HCT116 (cell line): Measurements from ENCODE around the gene KIF13A. TPM values are rescaled to one million over a fixed set of nuclear protein-coding genes. Genes with fewer than 3 reads are reported as not detected.

Experiments
- ATAC-seq: fragments of 200-7000 bp; cut with Tn5 transposase; 2 replicates; pipeline ENCODE4 v1.9.1; 2020; ENCODE audit warnings: mild to moderate bottlenecking, moderate library complexity
- BruUV-seq: library from RNA; stranded (reverse); fragments of 400-500 nt; replicated peaks from 2 replicates; lab custom pipeline; 2021; lab: Mats Ljungman, UMichigan
- CTCF ChIA-PET: fragments of 300-600 bp; sonication (Branson Sonifier 250); formaldehyde crosslinking; loops from one replicate; lab custom pipeline; 2021; ENCODE audit warnings: antibody characterized with exemption; lab: Charles Lee
- POLR2A ChIA-PET: fragments of 300-600, 350-600 bp; sonication (Branson Sonifier 250); formaldehyde crosslinking; loops from one replicate; lab custom pipeline; 2021; ENCODE audit warnings: antibody characterized with exemption; lab: Charles Lee
- RAD21 ChIA-PET, 2 experiments: fragments of 300-600 bp; sonication (Branson Sonifier 250); formaldehyde crosslinking; loops; one replicate each; lab custom pipeline; 2023; ENCODE audit warnings: low total read pairs in 2 of 2; ENCODE audit not compliant: uncharacterized antibody in 2 of 2, unreplicated experiment in 2 of 2, low non-redundant PET in 1 of 2; lab: Charles Lee
- DNase-seq: peaks from one replicate; pipeline ENCODE4 v3.0.0-alpha.2; 2010; ENCODE audit warnings: low read depth, low spot score
- H2AFZ ChIP-seq: fragments of 200-600 bp; shearing (Covaris generic), sonication (generic); 2 replicates; pipeline ENCODE4 v1.6.1; 2017; ENCODE audit warnings: low read depth, mixed run types, mixed read lengths, antibody characterized with exemption, low read length; ENCODE audit not compliant: poor library complexity, severe bottlenecking
- H3K27ac ChIP-seq: 2 replicates; pipeline ENCODE4 v1.5.1; 2012; ENCODE audit warnings: low read depth, low read length
- H3K27me3 ChIP-seq: fragments of 200-600 bp; sonication (generic); 2 replicates; pipeline ENCODE4 v1.6.1; 2016; ENCODE audit warnings: mixed run types, low read length, mixed read lengths; ENCODE audit not compliant: insufficient read depth
- H3K36me3 ChIP-seq, 2 experiments: fragments of 200-500 bp in 1 of 2; fragments of 200-600 bp in 1 of 2; sonication (Bioruptor generic) in 1 of 2; sonication (generic) in 1 of 2; 2 replicates each; pipeline versions ENCODE4 v1.5.1 to v1.6.1; 2014 to 2016; ENCODE audit warnings: low read length in 2 of 2, inconsistent platforms in 1 of 2, mixed read lengths in 1 of 2, mixed run types in 1 of 2; ENCODE audit not compliant: insufficient read depth in 2 of 2, control insufficient read depth in 1 of 2
- H3K4me1 ChIP-seq, 2 experiments: fragments of 200-600 bp in 1 of 2; sonication (generic) in 1 of 2; 2 replicates each; pipeline versions ENCODE4 v1.5.1 to v1.6.1; 2012 to 2017; ENCODE audit warnings: low read length in 2 of 2, inconsistent platforms in 1 of 2, mild to moderate bottlenecking in 1 of 2, mixed read lengths in 1 of 2, mixed run types in 1 of 2, moderate library complexity in 1 of 2; ENCODE audit not compliant: insufficient read depth in 2 of 2, control insufficient read depth in 1 of 2
- H3K4me2 ChIP-seq: fragments of 200-600 bp; sonication (generic); 2 replicates; pipeline ENCODE4 v1.6.1; 2017; ENCODE audit warnings: mixed run types, low read length, mixed read lengths
- H3K4me3 ChIP-seq, 2 experiments: fragments of 200-600 bp in 1 of 2; sonication (generic) in 1 of 2; replicated peaks in 1 of 2; 2 replicates each; pipeline ENCODE4 v1.5.1; 2011 to 2016; ENCODE audit warnings: low read length in 2 of 2, control low read depth in 1 of 2, low read depth in 1 of 2, mild to moderate bottlenecking in 1 of 2, mixed read lengths in 1 of 2, mixed run types in 1 of 2
- H3K79me2 ChIP-seq: fragments of 200-600 bp; sonication (generic); 2 replicates; pipeline ENCODE4 v1.6.1; 2017; ENCODE audit warnings: mild to moderate bottlenecking, mixed run types, low read length, moderate library complexity, mixed read lengths; ENCODE audit not compliant: insufficient read depth
- H3K9ac ChIP-seq: fragments of 200-600 bp; sonication (generic); 2 replicates; pipeline ENCODE4 v1.6.1; 2016; ENCODE audit warnings: low read length, mixed read lengths
- H3K9me2 ChIP-seq: fragments of 200-600 bp; sonication (generic), shearing (Covaris generic); 2 replicates; pipeline ENCODE4 v1.6.1; 2017; ENCODE audit warnings: mixed run types, mild to moderate bottlenecking, moderate library complexity; ENCODE audit not compliant: insufficient read depth
- H3K9me3 ChIP-seq, 2 experiments: fragments of 200-500 bp in 1 of 2; fragments of 200-600 bp in 1 of 2; sonication (Bioruptor generic) in 1 of 2; sonication (generic) in 1 of 2; 2 replicates each; pipeline ENCODE4 v1.6.1; 2014 to 2017; ENCODE audit warnings: low read length in 2 of 2, mixed read lengths in 2 of 2, inconsistent platforms in 1 of 2, low read depth in 1 of 2, mild to moderate bottlenecking in 1 of 2, mixed run types in 1 of 2, moderate library complexity in 1 of 2; ENCODE audit not compliant: control insufficient read depth in 1 of 2, insufficient read depth in 1 of 2
- H4K20me1 ChIP-seq: fragments of 200-600 bp; sonication (generic), shearing (Covaris generic); 2 replicates; pipeline ENCODE4 v1.6.1; 2017; ENCODE audit warnings: mixed run types, mild to moderate bottlenecking, moderate library complexity; ENCODE audit not compliant: insufficient read depth
- CTCF ChIP-seq, 3 experiments: fragments of 200-600 bp in 1 of 3; sonication (generic) in 1 of 3; IDR thresholded peaks in 2 of 3; conservative IDR thresholded peaks in 1 of 3; 2 replicates each; pipeline ENCODE4 v1.5.1; 2012 to 2017; ENCODE audit warnings: low read depth in 2 of 3, low read length in 2 of 3, antibody characterized with exemption in 1 of 3, borderline replicate concordance in 1 of 3, control low read depth in 1 of 3, mild to moderate bottlenecking in 1 of 3, mixed read lengths in 1 of 3, mixed run types in 1 of 3, moderate library complexity in 1 of 3; ENCODE audit not compliant: insufficient read depth in 1 of 3
- EGR1 ChIP-seq: IDR thresholded peaks from 2 replicates; pipeline ENCODE4 v1.6.1; 2012; ENCODE audit warnings: low read depth
- EZH2 ChIP-seq: fragments of 200-600 bp; sonication (generic); IDR thresholded peaks from 2 replicates; pipeline ENCODE4 v1.6.1; 2017; ENCODE audit warnings: antibody characterized with exemption, mixed run types
- EZH2phosphoT487 ChIP-seq: fragments of 200-600 bp; IDR thresholded peaks from 2 replicates; pipeline ENCODE4 v1.6.1; 2018; ENCODE audit warnings: antibody characterized with exemption, borderline replicate concordance
- FOSL1 ChIP-seq: IDR thresholded peaks from 2 replicates; pipeline ENCODE4 v1.6.1; 2012; ENCODE audit warnings: low read depth
- MAX ChIP-seq: IDR thresholded peaks from 2 replicates; pipeline ENCODE4 v1.6.1; 2012
- RAD21 ChIP-seq: IDR thresholded peaks from 2 replicates; pipeline ENCODE4 v1.6.1; 2012; ENCODE audit warnings: low read depth, mild to moderate bottlenecking
- REST ChIP-seq: IDR thresholded peaks from 2 replicates; pipeline ENCODE4 v1.6.1; 2012; ENCODE audit warnings: low read depth
- SP1 ChIP-seq: IDR thresholded peaks from 2 replicates; pipeline ENCODE4 v1.6.1; 2012; ENCODE audit warnings: low read depth
- SRF ChIP-seq: IDR thresholded peaks from 2 replicates; pipeline ENCODE4 v1.6.1; 2012; ENCODE audit warnings: low read depth
- TCF7L2 ChIP-seq: IDR thresholded peaks from 2 replicates; pipeline ENCODE4 v1.7.0; 2011; ENCODE audit warnings: borderline replicate concordance, inconsistent platforms; ENCODE audit not compliant: insufficient read depth, insufficient read length; ENCODE audit errors: extremely low read depth
- ZFX ChIP-seq: fragments of 450-650 bp; IDR thresholded peaks from 2 replicates; pipeline ENCODE4 v1.6.1; 2017
- ZNF274 ChIP-seq: fragments of 200-500 bp; sonication (Bioruptor generic); IDR thresholded peaks from 2 replicates; pipeline ENCODE4 v1.6.1; 2014; ENCODE audit warnings: mild to moderate bottlenecking, low read depth, low read length, inconsistent platforms
- intact Hi-C: fragments of 100-400 bp; cut with micrococcal nuclease; formaldehyde crosslinking; loops from 2 replicates; pipeline ENCODE4 v1.10.0; 2022
- total RNA-seq: library from RNA; stranded (reverse); gene quantifications from one replicate; pipeline ENCODE4 v1.2.1, GENCODE V29; 2021; ENCODE audit not compliant: unreplicated experiment

The KIF13A gene
- total RNA-seq, 1 experiment from 2014 or later, result 23.1 TPM

GRCh38 chr6:17901493-17901892 is 85.9 kb downstream of the KIF13A start:
- BruUV-seq, result no TSS peak
- POLR2A ChIA-PET, result no interaction called here
- no peak overlapping the region for H3K4me3 ChIP-seq
- H4K20me1 ChIP-seq, result no peaks in the 10 kb centered on the region
- H3K9me2 ChIP-seq, result no peaks in the 10 kb centered on the region
- no peaks in the 10 kb centered on the region for H3K27me3 ChIP-seq
- no peaks in the 10 kb centered on the region for H3K9me3 ChIP-seq
- CTCF ChIA-PET, result no interaction called here
- intact Hi-C loops, result no loop called here
- DNase-seq (no peak), ATAC-seq (no peak)
- no peaks in the 10 kb centered on the region for H3K79me2 ChIP-seq
- H3K27ac ChIP-seq, result no peak overlapping the region
- TF ChIP-seq SRF, result no peak
- TF ChIP-seq ZNF274, result no peak
- no peak for TF ChIP-seq TCF7L2
- TF ChIP-seq FOSL1, result no peak
- no peak for TF ChIP-seq EGR1
- H3K9ac ChIP-seq, result no peak overlapping the region
- H2AFZ ChIP-seq, result no peak overlapping the region
- RAD21 ChIA-PET, result no interaction called here
- no peak overlapping the region for H3K4me2 ChIP-seq
- no peaks in the 10 kb centered on the region; a peak in 1 of 4 replicates for H3K36me3 ChIP-seq
- H3K4me1 ChIP-seq, result peaks cover 0 to 6% of the 10 kb centered on the region in 2 experiments; a peak in 1 of 4 replicates

- ChIA-PET RAD21 (no interaction called here), CTCF (no interaction called here)
- TF ChIP-seq ZFX, result no peak
- no peak for TF ChIP-seq EZH2phosphoT487
- no peak for TF ChIP-seq SRF
- TF ChIP-seq SP1, result no peak
- TF ChIP-seq EZH2, result no peak
- no peak for TF ChIP-seq FOSL1
- no peak for TF ChIP-seq CTCF (IDR thresholded peaks at IDR 0.05 in 2 of 3, conservative IDR thresholded peaks at IDR 0.05 in 1 of 3; ENCODE audit: borderline replicate concordance in 1 of 3, insufficient read depth in 1 of 3, low read depth in 2 of 3, low read length in 2 of 3)
- no peak for TF ChIP-seq MAX
- no peak for TF ChIP-seq RAD21
- TF ChIP-seq REST, result no peak
- no peak for TF ChIP-seq ZNF274
Observed at GRCh38 chr6:17900011-17900410, 87.4 kb downstream of the KIF13A start.

More at GRCh38 chr6:17900011-17900410, 87.4 kb downstream of the KIF13A start:
- BruUV-seq, result no TSS peak
- no peaks in the 10 kb centered on the region for H3K27me3 ChIP-seq
- no peaks in the 10 kb centered on the region; a peak in 1 of 4 replicates for H3K36me3 ChIP-seq
- H3K79me2 ChIP-seq, result no peaks in the 10 kb centered on the region
- H4K20me1 ChIP-seq, result no peaks in the 10 kb centered on the region
- DNase-seq (no peak), ATAC-seq (no peak)
- no peaks in the 10 kb centered on the region for H3K4me1 ChIP-seq
- H2AFZ ChIP-seq, result no peak overlapping the region
- intact Hi-C loops, result no loop called here
- POLR2A ChIA-PET, result no interaction called here
- H3K4me2 ChIP-seq, result no peak overlapping the region
- no peak overlapping the region for H3K9ac ChIP-seq
- no peak overlapping the region for H3K27ac ChIP-seq
- H3K9me3 ChIP-seq, result peaks cover 5 to 6% of the 10 kb centered on the region in 2 experiments; a peak in 2 of 4 replicates
- no peak overlapping the region for H3K4me3 ChIP-seq
- no peaks in the 10 kb centered on the region for H3K9me2 ChIP-seq
